ENCODE measurements around the gene GYG2.

Gene GYG2

GRCh38 chrX:2819345-2820135 lies 9.2 kb upstream of the GYG2 start:
- TF ChIP-seq GATA2 (IDR thresholded peaks at IDR 0.05; ENCODE audit: low read depth, low read length) (no peak), GATA3 (IDR thresholded peaks at IDR 0.05; ENCODE audit: low read depth, low read length) (no peak)

GRCh38 chrX:2820136-2820771 lies 8.5 kb upstream of the GYG2 start:
- no peak for TF ChIP-seq GATA3 (IDR thresholded peaks at IDR 0.05; ENCODE audit: low read depth, low read length)
- TF ChIP-seq GATA2 (IDR thresholded peaks at IDR 0.05; ENCODE audit: low read depth, low read length), result no peak

GRCh38 chrX:2823795-2824386 lies 4.8 kb upstream of the GYG2 start:
- TF ChIP-seq GATA2 (IDR thresholded peaks at IDR 0.05; ENCODE audit: low read depth, low read length), result no peak

DNA sequence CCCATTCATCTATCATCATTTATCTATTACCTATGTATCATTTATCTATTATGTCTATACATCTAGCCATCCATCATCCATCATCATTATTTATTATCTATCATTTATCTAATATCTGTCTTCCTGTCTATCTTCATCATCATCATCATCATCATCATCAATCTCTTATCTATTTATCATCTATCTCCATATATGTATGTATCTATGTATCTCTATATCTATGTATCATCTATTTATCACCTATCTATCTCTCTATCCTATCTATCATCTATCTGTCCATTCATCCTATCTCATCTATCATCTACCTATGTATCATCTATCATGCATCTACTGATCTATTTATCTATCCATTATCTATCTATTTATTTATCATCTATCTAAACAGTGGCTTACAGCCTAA lies 3.8 kb upstream of the GYG2 start:
- TF ChIP-seq GATA3 (IDR thresholded peaks at IDR 0.05; ENCODE audit: low read depth, low read length) (no peak), GATA2 (IDR thresholded peaks at IDR 0.05; ENCODE audit: low read depth, low read length) (no peak)

DNA sequence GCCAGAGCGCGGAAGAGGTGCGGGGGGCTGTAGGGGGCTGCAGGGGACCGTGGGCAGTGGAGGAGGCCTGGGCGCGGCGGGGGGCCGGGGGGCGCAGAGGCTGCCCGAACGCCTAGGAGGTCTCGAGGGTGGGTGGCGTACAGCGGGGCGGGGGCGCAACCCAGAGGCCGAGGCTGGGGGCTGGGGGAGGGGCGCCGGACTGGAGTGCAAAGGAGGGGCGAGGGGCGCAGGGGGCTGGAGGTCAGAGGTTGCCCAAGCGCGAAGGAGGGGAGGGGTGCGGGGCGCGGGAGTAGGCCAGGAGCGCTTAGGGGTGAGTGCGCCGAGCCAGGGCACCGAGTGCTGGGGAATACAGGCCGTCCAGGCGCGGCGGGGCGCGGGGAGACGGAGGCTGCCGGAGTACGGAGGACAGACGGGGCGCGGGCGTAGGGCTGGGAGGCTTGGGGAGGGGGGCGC lies 255 bp downstream of the GYG2 start:
- TF ChIP-seq GATA3 (IDR thresholded peaks at IDR 0.05; ENCODE audit: low read depth, low read length) (no peak), GATA2 (IDR thresholded peaks at IDR 0.05; ENCODE audit: low read depth, low read length) (no peak)

- TF ChIP-seq GATA2 (IDR thresholded peaks at IDR 0.05; ENCODE audit: low read depth, low read length), result no peak
- TF ChIP-seq GATA3 (IDR thresholded peaks at IDR 0.05; ENCODE audit: low read depth, low read length), result no peak
These were observed 928 bp downstream of the GYG2 start for GRCh38 chrX:2829469-2830246.

DNA sequence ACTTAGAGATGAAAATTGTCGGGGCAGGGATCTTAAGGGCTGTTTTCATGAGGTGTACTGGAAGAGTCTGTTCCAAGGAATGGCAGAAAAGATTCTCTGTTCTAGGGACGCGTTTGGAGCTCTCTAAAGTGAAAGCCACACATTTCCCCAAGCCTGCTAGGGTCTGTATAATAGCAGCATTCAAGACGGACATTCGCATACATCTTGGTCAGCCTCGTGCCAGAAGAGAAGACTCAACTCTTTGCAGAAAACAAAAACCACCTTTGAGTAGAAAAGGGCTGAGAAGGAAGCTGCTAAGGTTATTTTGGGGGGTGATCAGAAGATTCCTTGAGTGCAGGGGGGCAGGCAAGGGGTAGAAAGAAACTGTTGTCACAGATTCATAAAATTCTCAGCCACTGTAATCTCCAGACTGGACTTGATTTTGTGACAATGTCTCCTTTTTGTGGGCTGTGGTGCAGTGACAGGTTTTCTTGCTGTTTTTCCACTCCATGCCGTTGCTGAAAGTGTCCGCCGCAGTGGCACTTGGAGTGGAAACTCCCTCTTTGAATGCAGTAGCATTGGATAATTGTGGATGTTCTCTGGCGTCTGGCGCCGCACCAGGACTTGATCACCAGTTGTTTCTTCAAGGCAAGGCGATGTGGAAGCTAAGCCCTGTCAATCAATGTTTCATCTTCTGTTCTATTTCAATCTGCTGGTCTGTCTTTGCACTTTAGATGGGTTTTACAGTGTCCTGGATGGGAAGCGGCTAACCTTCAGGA lies 2.9 kb downstream of the GYG2 start:
- TF ChIP-seq GATA2 (IDR thresholded peaks at IDR 0.05; ENCODE audit: low read depth, low read length) (no peak), GATA3 (IDR thresholded peaks at IDR 0.05; ENCODE audit: low read depth, low read length) (no peak)

GRCh38 chrX:2837961-2838360 lies 9.2 kb downstream of the GYG2 start:
- TF ChIP-seq GATA3 (IDR thresholded peaks at IDR 0.05; ENCODE audit: low read depth, low read length) (no peak), GATA2 (IDR thresholded peaks at IDR 0.05; ENCODE audit: low read depth, low read length) (no peak)

GRCh38 chrX:2840961-2841360 lies 12.2 kb downstream of the GYG2 start:
- TF ChIP-seq GATA2 (IDR thresholded peaks at IDR 0.05; ENCODE audit: low read depth, low read length), result no peak
- TF ChIP-seq GATA3 (IDR thresholded peaks at IDR 0.05; ENCODE audit: low read depth, low read length), result no peak

DNA sequence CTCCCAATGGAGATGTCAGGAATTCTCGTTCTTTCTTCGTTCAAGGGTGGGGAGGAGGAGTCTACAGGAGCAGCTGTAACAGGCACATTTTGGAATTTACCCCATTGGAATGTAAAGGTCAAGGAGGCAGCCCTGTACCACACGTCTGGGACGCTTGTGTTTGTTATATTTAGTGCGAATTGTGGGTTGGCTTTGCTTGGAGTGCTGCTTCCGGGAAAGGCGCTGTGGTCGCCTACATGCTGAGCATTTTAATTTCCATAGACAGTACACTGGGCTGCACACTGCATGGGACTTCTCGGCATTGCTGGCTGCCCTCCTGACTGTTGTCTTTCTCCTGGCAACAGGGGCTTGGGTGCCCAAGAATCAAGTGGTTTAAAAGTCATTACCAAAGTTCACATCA lies 12.8 kb downstream of the GYG2 start:
- TF ChIP-seq GATA2 (IDR thresholded peaks at IDR 0.05; ENCODE audit: low read depth, low read length) (no peak), GATA3 (IDR thresholded peaks at IDR 0.05; ENCODE audit: low read depth, low read length) (no peak)

GRCh38 chrX:2846992-2847391 lies 18.3 kb downstream of the GYG2 start:
- TF ChIP-seq GATA3 (IDR thresholded peaks at IDR 0.05; ENCODE audit: low read depth, low read length) (no peak), GATA2 (IDR thresholded peaks at IDR 0.05; ENCODE audit: low read depth, low read length) (no peak)

DNA sequence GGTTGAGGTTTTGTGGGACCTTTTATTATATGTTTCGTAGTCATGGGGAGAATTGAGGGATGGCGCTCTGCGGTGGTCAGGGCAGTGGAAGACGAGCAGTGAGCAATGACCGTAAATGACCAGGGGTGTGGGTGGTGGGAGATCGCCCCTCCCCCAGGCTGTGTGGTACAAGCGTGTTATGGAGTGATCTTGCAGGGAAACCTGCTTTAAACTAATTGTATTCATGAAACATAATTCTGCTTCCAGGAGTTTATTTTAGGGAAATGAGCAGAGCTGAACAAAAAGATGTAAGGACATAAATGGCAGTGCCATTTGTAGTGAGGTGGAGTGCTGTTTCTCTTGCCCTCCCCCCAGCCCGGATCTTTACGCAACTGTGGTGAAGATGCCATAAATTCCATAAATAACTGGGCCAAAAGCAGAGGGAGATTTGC lies 20.2 kb downstream of the GYG2 start:
- TF ChIP-seq GATA3 (IDR thresholded peaks at IDR 0.05; ENCODE audit: low read depth, low read length), result no peak
- TF ChIP-seq GATA2 (IDR thresholded peaks at IDR 0.05; ENCODE audit: low read depth, low read length), result no peak

DNA sequence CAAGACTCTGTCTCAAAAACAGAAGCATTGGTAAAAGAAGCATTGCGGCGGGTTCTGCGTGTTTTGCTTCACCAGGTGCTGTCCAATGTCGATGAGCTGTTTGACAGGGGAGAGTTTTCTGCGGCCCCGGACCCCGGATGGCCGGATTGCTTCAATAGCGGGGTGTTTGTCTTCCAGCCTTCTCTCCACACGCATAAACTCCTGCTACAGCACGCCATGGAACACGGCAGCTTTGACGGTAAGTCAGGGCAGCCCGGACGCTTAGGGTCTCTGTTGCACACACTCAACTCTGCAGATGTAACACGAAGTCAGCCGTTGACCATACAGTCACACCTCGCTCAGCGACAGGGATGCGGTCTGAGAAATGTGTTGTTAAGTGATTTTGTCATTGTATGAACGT lies 26.2 kb downstream of the GYG2 start:
- TF ChIP-seq GATA3 (IDR thresholded peaks at IDR 0.05; ENCODE audit: low read depth, low read length) (no peak), GATA2 (IDR thresholded peaks at IDR 0.05; ENCODE audit: low read depth, low read length) (no peak)

All from SH-SY5Y (cell line).